HepG2 (cell line): ENCODE results near the gene ERLEC1. TPM values are rescaled to one million over a fixed set of nuclear protein-coding genes. Genes with fewer than 3 reads are reported as not detected.

Source experiments
- AGO2 ChIP-seq: fragments of 200-400 bp; formaldehyde crosslinking; optimal IDR thresholded peaks from 2 replicates; pipeline ENCODE3; 2017; ENCODE audit warnings: mild to moderate bottlenecking, low read depth, low read length, moderate library complexity
- ARNT2 ChIP-seq: sonication (generic); formaldehyde crosslinking; IDR thresholded peaks from 2 replicates; pipeline ENCODE4 v1.8.0; 2022; ENCODE audit warnings: mild to moderate bottlenecking, low read depth, missing genetic modification reagents, moderate library complexity
- EP300 ChIP-seq, 3 experiments: sonication (generic) in 1 of 3; formaldehyde crosslinking in 1 of 3; IDR thresholded peaks; 2 replicates each; pipeline versions ENCODE4 v1.5.1 to v1.6.1; 2011 to 2020; ENCODE audit warnings: low read depth in 2 of 3, low read length in 2 of 3, borderline replicate concordance in 1 of 3, improper control_type of control experiment in 1 of 3, mild to moderate bottlenecking in 1 of 3, missing genetic modification reagents in 1 of 3, moderate library complexity in 1 of 3
- HNRNPK ChIP-seq: fragments of 200-400 bp; formaldehyde crosslinking; IDR thresholded peaks from 2 replicates; pipeline ENCODE4 v1.6.1; 2018; ENCODE audit warnings: low read length, low read depth, moderate library complexity, mild to moderate bottlenecking; ENCODE audit not compliant: poor library complexity, severe bottlenecking
- IKZF5 ChIP-seq: IDR thresholded peaks from 2 replicates; pipeline ENCODE4 v1.6.1; 2018; ENCODE audit warnings: missing genetic modification reagents, mild to moderate bottlenecking, missing compliant biosample characterization
- KDM2A ChIP-seq: sonication (generic); formaldehyde crosslinking; IDR thresholded peaks from 2 replicates; pipeline ENCODE4 v1.4.0; 2020; ENCODE audit warnings: low read depth, missing genetic modification reagents, borderline replicate concordance
- SCMH1 ChIP-seq: sonication (generic); formaldehyde crosslinking; IDR thresholded peaks from 2 replicates; pipeline ENCODE4 v1.9.0; 2021; ENCODE audit warnings: missing genetic modification reagents, mild to moderate bottlenecking, borderline replicate concordance
- SMAD1 ChIP-seq: sonication (generic); formaldehyde crosslinking; IDR thresholded peaks from 2 replicates; pipeline ENCODE4 v1.4.0; 2020; ENCODE audit warnings: missing genetic modification reagents, low read depth, mild to moderate bottlenecking, borderline replicate concordance
- YY1 ChIP-seq: IDR thresholded peaks from 2 replicates; pipeline ENCODE4 v1.6.1; 2011; ENCODE audit warnings: low read length, low read depth, moderate library complexity, mild to moderate bottlenecking; ENCODE audit not compliant: insufficient read depth, insufficient replicate concordance
- ZEB1 ChIP-seq: IDR thresholded peaks from 2 replicates; pipeline ENCODE4 v1.6.1; 2012; ENCODE audit warnings: mild to moderate bottlenecking, low read depth, inconsistent platforms; ENCODE audit not compliant: insufficient replicate concordance
- ZNF143 ChIP-seq: sonication (generic); formaldehyde crosslinking; IDR thresholded peaks from 2 replicates; pipeline ENCODE4 v1.4.0; 2020; ENCODE audit warnings: missing genetic modification reagents
- ZNF468 ChIP-seq: sonication (generic); formaldehyde crosslinking; IDR thresholded peaks from 2 replicates; pipeline ENCODE4 v1.8.0; 2022; ENCODE audit warnings: mild to moderate bottlenecking, moderate library complexity, missing genetic modification reagents
- ZNF740 ChIP-seq: sonication (generic); formaldehyde crosslinking; IDR thresholded peaks from 2 replicates; pipeline ENCODE4 v1.4.0; 2020; ENCODE audit warnings: missing genetic modification reagents
- ZNF749 ChIP-seq: sonication (generic); formaldehyde crosslinking; IDR thresholded peaks from 2 replicates; pipeline ENCODE4 v1.8.0; 2022; ENCODE audit warnings: mild to moderate bottlenecking, missing genetic modification reagents, moderate library complexity, borderline replicate concordance
- polyA plus RNA-seq, 8 experiments: library from polyadenylated mRNA; depleted of rRNA in 3 of 8; stranded (reverse) in 7 of 8; unstranded in 1 of 8; fragments of >200 nt; fragmentation: Illumina TruSeq in 4 of 8; extraction: Trizol in 4 of 8; gene quantifications; 2 replicates each; pipeline versions ENCODE4 v1.2.1 to v1.2.3, GENCODE V29; 2011 to 2016; ENCODE audit warnings: low read depth in 4 of 8, missing spikeins in 1 of 8, mixed read lengths in 1 of 8; ENCODE audit not compliant: insufficient read depth in 1 of 8
- total RNA-seq, 5 experiments: library from RNA; depleted of rRNA; stranded (reverse); fragments of >200 nt; fragmentation: Illumina TruSeq; extraction: Trizol; gene quantifications; 2 replicates each; pipeline ENCODE4 v1.2.3, GENCODE V29; 2016; ENCODE audit warnings: low read depth in 1 of 5
- TF ChIP-seq, protein P1 (sequence below): sonication (generic); formaldehyde crosslinking; IDR thresholded peaks from 2 replicates; pipeline ENCODE4 v1.5.1; 2020; ENCODE audit warnings: missing genetic modification reagents, mild to moderate bottlenecking, borderline replicate concordance
- TF ChIP-seq, protein P2 (sequence below): IDR thresholded peaks from 2 replicates; pipeline ENCODE4 v1.6.1; 2016; ENCODE audit warnings: low read depth, borderline replicate concordance
- TF ChIP-seq, protein P3 (sequence below): sonication (generic); formaldehyde crosslinking; IDR thresholded peaks from 2 replicates; pipeline ENCODE4 v1.4.0; 2020; ENCODE audit warnings: missing genetic modification reagents
- TF ChIP-seq, protein P4 (sequence below): sonication (generic); formaldehyde crosslinking; IDR thresholded peaks from 2 replicates; pipeline ENCODE4 v1.5.1; 2020; ENCODE audit warnings: mild to moderate bottlenecking, missing genetic modification reagents, moderate library complexity

ERLEC1 gene
- total and polyA plus RNA-seq, 2 of the 13 experiments (the other 11 are each of a cell fraction or from before 2014, with no cell fraction given) = 87.3 to 88.4 TPM

GRCh38 chr2:53826587-53827397 lies 39.9 kb downstream of the ERLEC1 start (continued):
- TF ChIP-seq, protein P1, sequence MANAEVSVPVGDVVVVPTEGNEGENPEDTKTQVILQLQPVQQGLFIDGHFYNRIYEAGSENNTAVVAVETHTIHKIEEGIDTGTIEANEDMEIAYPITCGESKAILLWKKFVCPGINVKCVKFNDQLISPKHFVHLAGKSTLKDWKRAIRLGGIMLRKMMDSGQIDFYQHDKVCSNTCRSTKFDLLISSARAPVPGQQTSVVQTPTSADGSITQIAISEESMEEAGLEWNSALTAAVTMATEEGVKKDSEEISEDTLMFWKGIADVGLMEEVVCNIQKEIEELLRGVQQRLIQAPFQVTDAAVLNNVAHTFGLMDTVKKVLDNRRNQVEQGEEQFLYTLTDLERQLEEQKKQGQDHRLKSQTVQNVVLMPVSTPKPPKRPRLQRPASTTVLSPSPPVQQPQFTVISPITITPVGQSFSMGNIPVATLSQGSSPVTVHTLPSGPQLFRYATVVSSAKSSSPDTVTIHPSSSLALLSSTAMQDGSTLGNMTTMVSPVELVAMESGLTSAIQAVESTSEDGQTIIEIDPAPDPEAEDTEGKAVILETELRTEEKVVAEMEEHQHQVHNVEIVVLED = peak; percentile 54; the same call in 1 of the 2 replicates
- TF ChIP-seq ARNT2 (CRISPR knock-in tag) (peak; percentile 68; the same call in 1 of the 2 replicates), HNRNPK (no peak), YY1 (peak; percentile 25), SMAD1 (CRISPR knock-in tag) (no peak), ZNF143 (no peak), IKZF5 (peak; percentile 96), EP300 (IDR thresholded peaks at IDR 0.05; ENCODE audit: low read depth in 2 of 2, low read length in 2 of 2) (peak; percentile 97 to 99), EP300 (CRISPR knock-in tag; IDR thresholded peaks at IDR 0.05; ENCODE audit: borderline replicate concordance) (peak; percentile 99), AGO2 (no peak), ZNF468 (CRISPR knock-in tag) (peak; percentile 39; the same call in 1 of the 2 replicates), ZEB1 (peak; percentile 57), SCMH1 (no peak), KDM2A (CRISPR knock-in tag) (peak; percentile 14; the same call in 1 of the 2 replicates), ZNF749 (CRISPR knock-in tag) (peak; percentile 90; the same call in 1 of the 2 replicates), ZNF740 (CRISPR knock-in tag) (no peak)
- TF ChIP-seq, protein P2, sequence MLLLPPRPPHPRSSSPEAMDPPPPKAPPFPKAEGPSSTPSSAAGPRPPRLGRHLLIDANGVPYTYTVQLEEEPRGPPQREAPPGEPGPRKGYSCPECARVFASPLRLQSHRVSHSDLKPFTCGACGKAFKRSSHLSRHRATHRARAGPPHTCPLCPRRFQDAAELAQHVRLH (CRISPR knock-in tag) = peak; percentile 65; the same call in 1 of the 2 replicates
- TF ChIP-seq, protein P3, sequence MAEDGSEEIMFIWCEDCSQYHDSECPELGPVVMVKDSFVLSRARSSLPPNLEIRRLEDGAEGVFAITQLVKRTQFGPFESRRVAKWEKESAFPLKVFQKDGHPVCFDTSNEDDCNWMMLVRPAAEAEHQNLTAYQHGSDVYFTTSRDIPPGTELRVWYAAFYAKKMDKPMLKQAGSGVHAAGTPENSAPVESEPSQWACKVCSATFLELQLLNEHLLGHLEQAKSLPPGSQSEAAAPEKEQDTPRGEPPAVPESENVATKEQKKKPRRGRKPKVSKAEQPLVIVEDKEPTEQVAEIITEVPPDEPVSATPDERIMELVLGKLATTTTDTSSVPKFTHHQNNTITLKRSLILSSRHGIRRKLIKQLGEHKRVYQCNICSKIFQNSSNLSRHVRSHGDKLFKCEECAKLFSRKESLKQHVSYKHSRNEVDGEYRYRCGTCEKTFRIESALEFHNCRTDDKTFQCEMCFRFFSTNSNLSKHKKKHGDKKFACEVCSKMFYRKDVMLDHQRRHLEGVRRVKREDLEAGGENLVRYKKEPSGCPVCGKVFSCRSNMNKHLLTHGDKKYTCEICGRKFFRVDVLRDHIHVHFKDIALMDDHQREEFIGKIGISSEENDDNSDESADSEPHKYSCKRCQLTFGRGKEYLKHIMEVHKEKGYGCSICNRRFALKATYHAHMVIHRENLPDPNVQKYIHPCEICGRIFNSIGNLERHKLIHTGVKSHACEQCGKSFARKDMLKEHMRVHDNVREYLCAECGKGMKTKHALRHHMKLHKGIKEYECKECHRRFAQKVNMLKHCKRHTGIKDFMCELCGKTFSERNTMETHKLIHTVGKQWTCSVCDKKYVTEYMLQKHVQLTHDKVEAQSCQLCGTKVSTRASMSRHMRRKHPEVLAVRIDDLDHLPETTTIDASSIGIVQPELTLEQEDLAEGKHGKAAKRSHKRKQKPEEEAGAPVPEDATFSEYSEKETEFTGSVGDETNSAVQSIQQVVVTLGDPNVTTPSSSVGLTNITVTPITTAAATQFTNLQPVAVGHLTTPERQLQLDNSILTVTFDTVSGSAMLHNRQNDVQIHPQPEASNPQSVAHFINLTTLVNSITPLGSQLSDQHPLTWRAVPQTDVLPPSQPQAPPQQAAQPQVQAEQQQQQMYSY (CRISPR knock-in tag) = no peak
- TF ChIP-seq, protein P4, sequence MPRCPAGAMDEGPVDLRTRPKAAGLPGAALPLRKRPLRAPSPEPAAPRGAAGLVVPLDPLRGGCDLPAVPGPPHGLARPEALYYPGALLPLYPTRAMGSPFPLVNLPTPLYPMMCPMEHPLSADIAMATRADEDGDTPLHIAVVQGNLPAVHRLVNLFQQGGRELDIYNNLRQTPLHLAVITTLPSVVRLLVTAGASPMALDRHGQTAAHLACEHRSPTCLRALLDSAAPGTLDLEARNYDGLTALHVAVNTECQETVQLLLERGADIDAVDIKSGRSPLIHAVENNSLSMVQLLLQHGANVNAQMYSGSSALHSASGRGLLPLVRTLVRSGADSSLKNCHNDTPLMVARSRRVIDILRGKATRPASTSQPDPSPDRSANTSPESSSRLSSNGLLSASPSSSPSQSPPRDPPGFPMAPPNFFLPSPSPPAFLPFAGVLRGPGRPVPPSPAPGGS (CRISPR knock-in tag) = peak; percentile 25; the same call in 1 of the 2 replicates
